ENCODE results near the gene CPVL. TPM values are rescaled to one million over a fixed set of nuclear protein-coding genes. Genes with fewer than 3 reads are reported as not detected.

Gene CPVL
- total and polyA plus RNA-seq, 2 donors (not counting 1 experiment from before 2014, with no cell fraction given): 2.6 TPM; not detected in 1

DNA sequence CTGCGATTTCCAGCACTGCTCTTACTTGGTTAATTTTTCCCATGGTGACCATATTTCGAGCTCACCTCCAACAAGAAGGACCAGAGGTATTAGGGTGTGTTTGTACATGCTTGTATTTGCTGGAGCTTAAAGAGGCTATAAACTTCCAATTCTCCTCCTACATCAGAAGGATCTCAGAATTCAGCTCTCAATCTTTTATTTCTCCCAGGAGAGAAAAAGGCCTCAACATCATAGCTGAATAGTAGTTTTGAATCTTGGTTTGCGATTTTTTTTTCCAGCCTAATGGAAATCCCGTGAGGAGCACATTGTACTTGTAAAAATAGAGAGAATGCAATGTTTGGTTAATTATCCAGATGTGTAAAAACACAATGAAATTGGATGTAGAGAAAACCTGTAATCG lies 69.7 kb downstream of the CPVL start:
- Mint-ChIP-seq H3K27ac (no peak overlapping the region), H3K4me3 (no peak overlapping the region), H3K27me3 (peaks cover 24% of the 10 kb centered on the region), H3K9me3 (ENCODE audit: insufficient read depth) (no peaks in the 10 kb centered on the region), H3K4me1 (no peaks in the 10 kb centered on the region)
- Histone ChIP-seq H3K27ac (ENCODE audit: low read length in 2 of 2) (no peak overlapping the region), H4K20me1 (ENCODE audit: control insufficient read depth, insufficient read depth, low read length, poor library complexity, severe bottlenecking) (no peaks in the 10 kb centered on the region), H3K79me2 (ENCODE audit: control insufficient read depth, insufficient read depth, low read length) (no peaks in the 10 kb centered on the region), H3K9me3 (ENCODE audit: control extremely low read depth in 1 of 3, control insufficient read depth in 2 of 3, insufficient read depth in 1 of 3, low read length in 2 of 3) (no peaks in the 10 kb centered on the region), H3K9ac (ENCODE audit: low read length) (no peak overlapping the region), H3K36me3 (replicated peaks in 1 of 2; ENCODE audit: control extremely low read depth in 1 of 2, control insufficient read depth in 1 of 2, extremely low read depth in 1 of 2, insufficient read depth in 2 of 2, low read length in 1 of 2) (no peaks in the 10 kb centered on the region), H2AFZ (ENCODE audit: insufficient read depth, low read depth, low read length, poor library complexity, severe bottlenecking) (no peak overlapping the region), H3K27me3 (replicated peaks in 1 of 4; ENCODE audit: control extremely low read depth in 1 of 4, control insufficient read depth in 3 of 4, insufficient read depth in 4 of 4, low read length in 3 of 4) (peaks cover 0 to 9% (median 0%) of the 10 kb centered on the region in 4 experiments), H3K4me3 (ENCODE audit: control extremely low read depth in 1 of 5, extremely low read depth in 1 of 5, insufficient read depth in 1 of 5, low read depth in 2 of 5, low read length in 4 of 5) (no peak overlapping the region), H3K4me2 (replicated peaks; ENCODE audit: low read depth, low read length, poor library complexity, severe bottlenecking) (no peak overlapping the region), H3K4me1 (ENCODE audit: control insufficient read depth in 2 of 2, insufficient read depth in 2 of 2, low read length in 2 of 2) (no peaks in the 10 kb centered on the region)
- ATAC-seq (ENCODE audit: low read depth): no peak
- 100% methylated on average over 1 of the region's 5 CpGs for WGBS (ENCODE audit: insufficient coverage)
- ChIA-PET CTCF (no interaction called here), POLR2A (no interaction called here)
- TF ChIP-seq EZH2 (IDR thresholded peaks at IDR 0.05; ENCODE audit: borderline replicate concordance, insufficient read depth, low read depth, low read length, poor library complexity, severe bottlenecking): no peak
- TF ChIP-seq, protein P1, sequence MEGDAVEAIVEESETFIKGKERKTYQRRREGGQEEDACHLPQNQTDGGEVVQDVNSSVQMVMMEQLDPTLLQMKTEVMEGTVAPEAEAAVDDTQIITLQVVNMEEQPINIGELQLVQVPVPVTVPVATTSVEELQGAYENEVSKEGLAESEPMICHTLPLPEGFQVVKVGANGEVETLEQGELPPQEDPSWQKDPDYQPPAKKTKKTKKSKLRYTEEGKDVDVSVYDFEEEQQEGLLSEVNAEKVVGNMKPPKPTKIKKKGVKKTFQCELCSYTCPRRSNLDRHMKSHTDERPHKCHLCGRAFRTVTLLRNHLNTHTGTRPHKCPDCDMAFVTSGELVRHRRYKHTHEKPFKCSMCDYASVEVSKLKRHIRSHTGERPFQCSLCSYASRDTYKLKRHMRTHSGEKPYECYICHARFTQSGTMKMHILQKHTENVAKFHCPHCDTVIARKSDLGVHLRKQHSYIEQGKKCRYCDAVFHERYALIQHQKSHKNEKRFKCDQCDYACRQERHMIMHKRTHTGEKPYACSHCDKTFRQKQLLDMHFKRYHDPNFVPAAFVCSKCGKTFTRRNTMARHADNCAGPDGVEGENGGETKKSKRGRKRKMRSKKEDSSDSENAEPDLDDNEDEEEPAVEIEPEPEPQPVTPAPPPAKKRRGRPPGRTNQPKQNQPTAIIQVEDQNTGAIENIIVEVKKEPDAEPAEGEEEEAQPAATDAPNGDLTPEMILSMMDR (IDR thresholded peaks at IDR 0.05): no peak
- intact Hi-C loops (cut with micrococcal nuclease): no loop called here
- DNase-seq: no peak

DNA sequence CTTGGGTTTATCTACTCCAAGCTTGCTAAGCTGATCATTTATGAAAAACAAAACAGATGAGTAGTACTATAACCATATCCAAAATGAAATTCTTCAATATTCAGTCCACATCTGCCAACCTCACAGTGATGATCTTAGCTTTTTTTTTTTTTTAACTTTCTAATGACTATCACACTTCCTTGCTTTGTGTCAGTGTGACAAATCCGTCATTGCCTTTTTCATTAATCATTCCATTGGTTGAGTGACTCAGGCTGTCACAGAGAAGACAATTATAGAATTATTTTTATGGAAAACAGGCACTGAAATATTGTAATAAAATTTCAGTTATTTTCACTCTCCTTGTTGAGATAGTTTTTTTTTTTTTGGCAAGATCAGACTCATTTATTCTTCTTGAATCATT lies 70.7 kb downstream of the CPVL start:
- Histone ChIP-seq H3K79me2 (ENCODE audit: control insufficient read depth, insufficient read depth, low read length) (no peaks in the 10 kb centered on the region), H3K4me2 (replicated peaks; ENCODE audit: low read depth, low read length, poor library complexity, severe bottlenecking) (no peak overlapping the region), H3K9ac (ENCODE audit: low read length) (no peak overlapping the region), H3K4me1 (ENCODE audit: control insufficient read depth in 2 of 2, insufficient read depth in 2 of 2, low read length in 2 of 2) (no peaks in the 10 kb centered on the region), H3K27me3 (replicated peaks in 1 of 4; ENCODE audit: control extremely low read depth in 1 of 4, control insufficient read depth in 3 of 4, insufficient read depth in 4 of 4, low read length in 3 of 4) (peaks cover 0 to 9% (median 0%) of the 10 kb centered on the region in 4 experiments), H3K9me3 (ENCODE audit: control extremely low read depth in 1 of 3, control insufficient read depth in 2 of 3, insufficient read depth in 1 of 3, low read length in 2 of 3) (no peaks in the 10 kb centered on the region), H2AFZ (ENCODE audit: insufficient read depth, low read depth, low read length, poor library complexity, severe bottlenecking) (no peak overlapping the region), H3K36me3 (replicated peaks in 1 of 2; ENCODE audit: control extremely low read depth in 1 of 2, control insufficient read depth in 1 of 2, extremely low read depth in 1 of 2, insufficient read depth in 2 of 2, low read length in 1 of 2) (no peaks in the 10 kb centered on the region), H4K20me1 (ENCODE audit: control insufficient read depth, insufficient read depth, low read length, poor library complexity, severe bottlenecking) (no peaks in the 10 kb centered on the region), H3K27ac (ENCODE audit: low read length in 2 of 2) (no peak overlapping the region), H3K4me3 (ENCODE audit: control extremely low read depth in 1 of 5, extremely low read depth in 1 of 5, insufficient read depth in 1 of 5, low read depth in 2 of 5, low read length in 4 of 5) (no peak overlapping the region)
- TF ChIP-seq EZH2 (IDR thresholded peaks at IDR 0.05; ENCODE audit: borderline replicate concordance, insufficient read depth, low read depth, low read length, poor library complexity, severe bottlenecking): no peak
- TF ChIP-seq, protein P1 (IDR thresholded peaks at IDR 0.05): no peak
- ChIA-PET CTCF (no interaction called here), POLR2A (no interaction called here)
- Mint-ChIP-seq H3K27ac (no peak overlapping the region), H3K4me3 (no peak overlapping the region), H3K4me1 (no peaks in the 10 kb centered on the region), H3K27me3 (peaks cover 23% of the 10 kb centered on the region), H3K9me3 (ENCODE audit: insufficient read depth) (no peaks in the 10 kb centered on the region)
- WGBS (ENCODE audit: insufficient coverage): no CpG with 5 or more reads among the region's 1 CpG
- ATAC-seq (ENCODE audit: low read depth): no peak
- DNase-seq: no peak
- intact Hi-C loops (cut with micrococcal nuclease): no loop called here

All from B cell (primary cell).